Activated naive CD4-positive, alpha-beta T cell (primary cell): ENCODE results near the gene IL17B.

Experiments
- DNase-seq, 4 experiments: peaks; one replicate each; lab custom pipeline; 2025; lab: John Stamatoyannopoulos, UW

Gene IL17B

DNA sequence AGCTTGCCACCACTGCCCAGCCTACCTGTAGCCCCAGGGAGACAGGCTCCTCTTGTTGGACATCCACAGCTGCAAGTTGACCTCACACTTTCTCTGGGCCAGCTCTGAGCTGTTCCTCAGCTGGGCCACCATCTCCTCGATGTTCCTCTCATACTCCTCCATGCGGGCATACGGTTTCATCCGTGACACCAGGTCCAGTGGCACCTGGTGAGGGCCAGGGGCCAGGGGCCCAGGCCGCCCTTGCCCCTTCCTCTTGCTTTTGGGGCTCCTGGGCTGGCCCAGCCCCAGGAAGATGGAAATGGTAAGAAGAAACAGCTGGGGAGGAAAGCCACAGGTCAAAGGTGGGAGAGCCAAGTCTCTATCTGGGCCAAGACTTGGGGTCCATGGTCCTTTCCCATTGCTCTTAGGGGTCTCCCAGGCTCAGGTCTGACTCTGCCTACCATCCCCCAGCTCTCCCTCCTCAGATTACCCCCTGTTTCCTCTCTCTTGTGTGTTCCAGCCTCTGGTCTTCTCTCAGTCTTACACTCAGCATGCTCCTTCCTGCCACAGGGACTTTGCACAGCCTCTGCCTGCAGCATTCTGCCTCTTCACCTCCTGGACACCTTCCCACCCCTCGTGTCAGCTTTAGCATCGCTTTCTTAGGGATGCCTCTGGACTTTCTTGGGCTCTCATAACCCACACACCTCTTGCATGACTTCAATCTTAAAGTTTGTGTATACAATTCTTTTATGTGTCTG is 2.2 kb downstream of the IL17B start:
- DNase-seq: no peak

DNA sequence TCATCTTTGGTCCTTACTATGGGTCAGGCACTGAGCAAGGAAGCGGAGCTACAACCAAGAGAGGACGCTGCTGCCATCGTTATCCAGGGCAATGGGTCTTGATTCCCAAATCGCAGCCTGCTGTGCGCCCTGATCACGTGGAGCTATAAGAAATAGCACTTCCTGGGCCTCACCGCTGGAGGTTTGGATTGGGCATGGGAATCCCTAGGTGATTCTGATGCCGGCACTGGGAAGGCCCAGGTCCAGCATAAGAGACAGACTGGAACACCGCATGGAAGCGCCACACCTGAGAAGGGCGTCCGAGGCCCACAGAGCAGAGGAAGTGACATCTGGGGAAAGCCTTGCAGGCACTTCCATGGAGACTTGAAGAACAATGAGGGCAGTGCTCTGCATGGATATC is 3.0 kb downstream of the IL17B start:
- no peak for DNase-seq

DNA sequence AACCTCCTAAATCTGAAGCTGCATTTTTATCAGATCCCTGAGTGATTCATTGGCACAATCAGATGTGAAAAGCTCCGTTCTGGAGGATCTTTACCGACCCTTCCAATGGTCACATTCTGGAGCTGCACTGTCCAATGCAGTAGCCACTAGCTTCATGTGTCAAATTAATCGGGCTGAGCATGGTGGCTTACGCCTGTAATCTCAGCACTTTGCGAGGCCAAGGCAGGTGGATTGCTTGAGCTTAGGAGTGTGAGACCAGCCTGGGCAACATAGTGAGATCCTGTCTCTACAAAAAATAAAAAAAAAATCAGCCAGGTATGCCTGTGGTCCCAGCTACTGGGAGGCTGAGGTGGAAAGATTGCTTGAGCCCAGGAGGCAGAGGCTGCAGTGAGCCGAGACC is 3.7 kb downstream of the IL17B start:
- no peak for DNase-seq

DNA sequence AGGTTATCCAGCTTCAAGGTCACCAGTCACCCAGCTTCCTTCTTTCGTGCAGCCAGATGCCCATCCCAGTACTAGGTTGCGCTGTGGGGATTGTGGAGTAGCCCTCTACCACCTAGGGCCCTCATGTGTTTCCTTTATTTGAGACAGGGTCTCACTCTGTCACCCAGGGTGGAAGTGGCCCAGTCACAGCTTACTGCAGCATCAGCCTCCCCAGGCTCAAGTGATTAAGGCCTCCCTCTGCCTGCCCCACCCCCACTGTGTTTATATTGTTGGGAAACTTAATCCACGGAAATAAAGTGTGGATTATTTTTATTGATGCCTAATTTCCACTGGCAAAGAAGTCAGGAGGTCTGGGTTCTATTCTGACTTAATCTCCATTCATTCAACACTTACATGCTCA is 4.3 kb downstream of the IL17B start:
- DNase-seq: no peak

DNA sequence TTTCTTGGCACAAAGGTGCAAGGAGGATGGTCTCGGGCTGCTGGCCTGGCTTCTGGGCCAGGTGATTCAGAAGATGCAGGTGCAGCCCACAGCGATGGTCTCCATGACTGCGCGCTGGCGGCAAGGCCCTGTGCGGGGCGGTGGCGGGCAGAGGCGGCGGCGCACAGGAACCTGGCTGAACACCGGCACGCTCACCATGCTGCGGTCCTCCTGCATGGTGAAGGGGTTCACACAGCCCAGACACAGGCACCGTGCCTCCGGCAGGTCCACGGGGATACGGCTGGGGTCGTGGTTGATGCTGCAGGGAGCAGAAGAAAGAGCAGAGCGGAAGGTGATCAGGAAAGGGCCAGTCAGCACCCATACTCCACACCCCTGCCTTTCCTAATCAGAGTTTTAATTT is 4.8 kb downstream of the IL17B start:
- DNase-seq: no peak

DNA sequence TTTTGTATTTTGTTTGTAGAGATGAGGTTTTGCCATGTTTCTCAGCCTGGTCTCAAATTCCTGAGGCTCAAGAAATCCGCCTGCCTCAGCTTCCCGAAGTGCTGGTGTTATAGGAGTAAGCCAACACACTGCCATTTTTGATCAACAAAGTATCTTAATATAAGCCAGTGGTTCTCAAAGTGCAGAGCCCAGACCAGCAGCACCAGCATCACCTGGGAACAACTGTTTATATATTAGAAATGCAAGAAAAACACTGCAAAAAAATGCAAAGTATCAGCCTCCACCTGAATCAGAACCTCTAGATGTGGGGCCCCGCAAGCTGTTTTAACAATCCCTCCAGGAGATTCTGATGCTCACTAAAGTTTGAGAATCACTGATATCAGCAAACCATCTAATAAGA is 6.2 kb downstream of the IL17B start:
- no peak for DNase-seq

DNA sequence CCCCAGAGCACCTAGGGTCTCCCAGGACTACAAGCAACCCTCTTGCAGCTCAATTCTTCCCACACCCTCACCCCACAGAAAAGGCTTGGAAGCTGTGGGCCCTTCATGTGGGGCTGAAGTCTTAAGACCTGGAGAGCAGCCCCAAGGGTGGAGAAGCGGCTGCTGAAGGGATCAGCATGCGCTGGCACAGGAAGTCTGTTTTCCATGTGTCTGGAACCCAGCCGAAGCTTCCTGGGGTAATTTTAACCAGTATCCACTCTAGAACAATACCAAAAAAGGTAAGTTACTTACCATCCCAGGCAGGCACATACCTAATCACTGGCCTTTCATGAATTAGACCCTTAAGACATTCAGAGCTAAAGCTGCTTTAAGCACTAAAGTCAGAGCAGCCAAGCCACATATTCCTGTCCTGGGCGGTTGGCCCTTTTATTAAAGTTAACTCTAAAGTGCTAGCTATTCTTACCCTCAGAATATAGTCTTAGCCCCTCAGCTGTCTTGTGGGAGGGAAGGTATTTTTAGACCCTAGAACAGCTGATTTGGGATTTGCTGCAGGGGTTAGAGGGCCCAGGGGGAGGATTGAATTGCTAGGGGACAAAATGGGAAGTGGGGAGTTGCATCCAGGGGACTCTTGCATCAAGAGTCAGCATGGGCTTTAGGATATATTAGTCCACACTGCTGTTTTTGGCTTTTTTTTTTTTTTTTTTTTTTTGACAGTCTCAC is 6.9 kb downstream of the IL17B start:
- no peak for DNase-seq

DNA sequence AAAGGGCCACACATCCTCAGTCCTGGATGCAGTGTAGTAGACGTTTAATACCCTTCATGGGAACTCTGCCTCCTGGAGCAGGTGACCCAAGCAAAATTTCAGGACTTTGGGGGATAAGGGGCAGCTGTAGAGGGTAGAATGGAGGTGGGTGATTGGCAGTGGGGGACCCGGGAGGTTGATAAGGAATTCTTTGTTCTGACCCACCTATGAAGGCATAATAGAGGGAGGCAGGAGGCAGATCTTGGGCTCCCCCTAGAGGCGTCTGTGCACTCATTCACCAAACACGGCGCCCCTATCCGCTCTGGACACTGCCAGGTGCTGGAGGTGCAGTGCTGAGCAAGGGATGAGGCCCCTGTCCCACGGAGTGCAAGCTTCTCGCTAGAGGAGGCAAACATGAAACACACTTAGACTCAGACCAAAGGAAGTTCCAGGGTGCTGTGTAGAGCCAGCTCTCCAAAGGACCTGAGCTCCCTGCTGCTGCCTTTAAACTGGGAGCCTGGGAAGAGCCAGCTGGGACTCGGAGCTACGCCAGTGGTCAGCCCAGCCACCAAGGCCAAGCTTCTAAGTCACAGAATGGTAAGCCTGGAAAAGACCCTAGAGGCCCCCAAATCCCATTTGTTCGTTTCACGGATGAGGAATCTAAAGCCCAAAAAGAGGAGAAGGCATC is 7.7 kb downstream of the IL17B start:
- DNase-seq: peak; percentile 21 to 52 (median 34)

DNA sequence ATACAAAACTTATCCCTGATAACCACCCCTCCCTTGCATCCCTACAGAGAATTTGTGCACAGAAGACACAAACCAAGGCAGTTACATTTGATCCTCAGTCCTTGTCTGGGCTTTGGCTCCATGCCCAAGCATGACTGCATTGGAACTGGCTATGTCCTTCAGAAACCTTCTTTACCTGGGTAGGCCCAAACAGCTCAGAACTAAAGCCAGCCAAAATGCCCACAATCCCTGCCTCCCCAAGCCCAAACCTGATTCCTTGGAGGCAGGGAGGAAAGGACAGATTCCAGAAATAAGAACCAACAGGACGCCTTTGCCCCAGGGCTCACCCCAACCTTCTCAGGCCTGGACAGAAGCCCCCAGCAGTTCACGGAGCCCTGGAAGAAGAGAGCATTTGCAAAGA is 8.2 kb downstream of the IL17B start:
- no peak for DNase-seq

DNA sequence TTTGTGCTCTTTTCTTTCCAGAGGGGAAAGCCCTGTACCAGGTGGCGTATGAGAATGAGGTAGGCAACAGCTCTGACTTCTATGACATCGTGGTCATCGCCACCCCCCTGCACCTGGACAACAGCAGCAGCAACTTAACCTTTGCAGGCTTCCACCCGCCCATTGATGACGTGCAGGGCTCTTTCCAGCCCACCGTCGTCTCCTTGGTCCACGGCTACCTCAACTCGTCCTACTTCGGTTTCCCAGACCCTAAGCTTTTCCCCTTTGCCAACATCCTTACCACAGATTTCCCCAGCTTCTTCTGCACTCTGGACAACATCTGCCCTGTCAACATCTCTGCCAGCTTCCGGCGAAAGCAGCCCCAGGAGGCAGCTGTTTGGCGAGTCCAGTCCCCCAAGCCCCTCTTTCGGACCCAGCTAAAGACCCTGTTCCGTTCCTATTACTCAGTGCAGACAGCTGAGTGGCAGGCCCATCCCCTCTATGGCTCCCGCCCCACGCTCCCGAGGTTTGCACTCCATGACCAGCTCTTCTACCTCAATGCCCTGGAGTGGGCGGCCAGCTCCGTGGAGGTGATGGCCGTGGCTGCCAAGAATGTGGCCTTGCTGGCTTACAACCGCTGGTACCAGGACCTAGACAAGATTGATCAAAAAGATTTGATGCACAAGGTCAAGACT is 11.0 kb downstream of the IL17B start:
- no peak for DNase-seq

DNA sequence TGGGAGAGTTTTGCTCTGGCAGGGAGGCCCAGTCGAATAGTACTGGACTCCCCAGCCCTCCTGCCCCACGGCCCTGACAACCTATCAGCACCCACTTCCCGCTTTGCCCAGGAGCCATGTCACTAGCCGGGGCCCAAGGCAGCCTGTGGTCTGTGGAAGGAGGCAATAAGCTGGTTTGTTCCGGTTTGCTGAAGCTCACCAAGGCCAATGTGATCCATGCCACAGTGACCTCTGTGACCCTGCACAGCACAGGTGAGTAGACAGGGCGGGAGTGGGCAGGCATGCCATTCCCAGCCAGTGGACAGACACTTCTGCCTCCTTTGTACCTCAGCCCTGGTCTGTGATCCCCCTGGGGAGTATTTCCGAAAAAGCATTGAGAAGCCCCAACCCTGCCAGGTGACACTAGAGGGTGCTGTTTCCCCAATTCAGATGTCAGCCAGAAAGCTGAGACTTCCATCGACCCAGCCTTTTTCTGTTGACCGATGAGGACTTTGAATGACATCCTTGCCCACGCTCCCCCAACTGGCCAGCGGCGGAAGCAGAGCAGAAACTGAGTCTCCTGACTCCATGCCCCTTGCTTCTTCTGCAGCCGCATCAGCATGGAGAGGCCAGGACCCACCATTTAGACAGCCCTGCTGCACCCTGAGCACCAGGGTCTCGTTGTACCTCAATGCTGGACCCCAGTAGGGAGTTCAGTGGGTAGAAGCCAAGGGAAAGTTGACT is 11.7 kb downstream of the IL17B start:
- peak in 3 of 4 experiments; percentile 8 to 28 (median 26) for DNase-seq

DNA sequence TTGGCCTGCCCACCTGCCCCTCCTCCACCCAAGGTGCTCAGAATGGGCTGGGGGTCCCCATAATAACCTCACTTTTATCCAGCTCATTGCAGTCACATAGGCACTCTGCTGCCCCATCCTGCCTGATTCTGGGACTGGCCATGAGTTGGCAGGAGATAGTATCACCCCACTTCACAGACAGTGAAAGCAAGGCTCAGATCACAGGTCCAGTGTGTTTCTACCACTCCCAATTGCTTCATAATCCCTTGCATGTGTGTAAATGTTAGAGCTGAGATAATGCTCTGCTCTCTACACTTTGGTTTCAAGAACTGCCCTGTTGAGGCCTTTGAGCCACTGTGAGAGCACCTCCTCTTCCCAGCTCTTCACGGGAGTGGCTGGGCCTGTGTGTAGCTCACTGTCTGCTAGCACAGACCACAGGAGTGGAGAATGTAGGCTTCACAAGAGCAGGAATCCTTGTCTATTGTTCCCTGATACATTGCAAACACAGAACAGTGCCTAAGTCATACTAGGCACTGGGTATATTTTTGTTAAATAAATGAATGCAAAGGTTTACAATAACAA is 12.8 kb downstream of the IL17B start:
- DNase-seq: no peak

DNA sequence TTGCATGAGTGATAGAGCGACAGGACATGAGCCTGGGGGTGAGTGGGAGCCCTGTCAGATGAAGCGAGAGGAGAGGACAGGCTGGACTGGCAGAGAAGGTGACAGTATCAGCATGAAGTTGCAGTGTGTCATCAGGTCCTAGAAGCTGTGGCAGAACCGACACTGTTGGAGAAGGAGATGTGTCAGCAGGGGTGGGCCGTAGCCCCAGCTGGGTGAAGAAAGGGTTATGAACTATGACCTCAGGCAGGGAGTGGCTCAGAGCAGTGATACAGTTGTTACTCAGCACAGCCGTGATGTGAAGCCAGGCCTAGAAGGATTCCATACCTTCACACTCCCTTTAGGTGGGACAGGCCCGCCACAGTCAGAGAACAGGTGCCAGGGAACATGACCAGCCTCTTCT is 13.7 kb downstream of the IL17B start:
- no peak for DNase-seq

DNA sequence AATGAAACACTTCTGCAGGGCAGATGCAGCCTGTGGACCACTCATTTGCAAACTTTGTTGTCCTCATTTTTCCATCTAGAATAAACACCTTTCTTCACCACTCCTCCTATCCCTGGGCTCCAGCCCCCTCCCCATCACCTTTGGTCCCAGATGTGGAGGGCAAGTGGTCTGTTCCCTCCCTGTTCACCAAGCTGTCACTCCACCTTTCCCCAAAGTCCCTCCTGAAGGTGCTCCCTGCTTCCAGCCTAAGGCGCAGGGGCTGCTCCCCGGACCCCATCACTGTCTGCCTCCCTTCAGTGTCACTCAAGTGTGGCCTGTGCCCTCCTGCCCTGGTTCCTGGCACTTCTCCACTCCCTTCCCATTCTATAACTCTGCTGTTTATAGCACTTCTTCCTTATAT is 14.4 kb downstream of the IL17B start:
- DNase-seq: no peak

DNA sequence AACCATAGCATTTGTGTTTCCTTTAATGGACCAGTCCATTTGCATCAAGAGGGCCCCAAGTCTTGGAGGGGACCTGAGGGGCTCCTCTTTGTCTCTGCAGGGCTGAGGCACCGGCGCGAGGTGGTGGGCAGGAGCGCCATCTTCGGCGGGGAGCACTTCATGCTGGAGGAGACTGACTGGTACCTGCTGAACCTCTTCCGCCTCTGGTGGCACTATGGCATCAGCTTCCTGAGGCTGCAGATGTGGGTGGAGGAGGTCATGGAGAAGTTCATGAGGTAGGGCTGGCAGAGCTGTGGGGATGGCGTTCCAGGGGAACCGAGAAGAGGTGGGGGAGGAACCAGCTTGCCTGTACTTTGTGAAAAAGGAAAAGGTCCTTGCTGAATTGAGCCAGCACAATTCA is 15.2 kb downstream of the IL17B start:
- DNase-seq: no peak

DNA sequence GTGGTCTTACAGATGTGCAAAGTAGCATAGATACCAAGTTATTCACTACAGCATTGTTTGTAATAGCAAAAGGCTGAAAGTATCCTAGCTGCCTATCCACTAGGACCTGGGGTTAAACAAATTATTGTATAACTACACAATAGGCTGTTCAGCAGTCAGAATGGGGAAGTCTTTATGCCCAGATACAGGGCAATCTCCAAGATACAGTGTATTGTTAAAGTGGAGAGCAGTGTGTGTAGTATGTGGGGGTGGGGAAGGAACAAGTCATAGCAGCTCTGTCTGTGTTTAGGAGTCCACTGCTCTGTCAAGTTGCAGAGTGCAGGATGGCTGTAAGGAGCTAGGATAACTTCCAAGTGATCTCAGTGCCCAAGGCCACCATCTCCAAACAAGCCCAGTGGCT is 15.7 kb downstream of the IL17B start:
- DNase-seq: no peak

DNA sequence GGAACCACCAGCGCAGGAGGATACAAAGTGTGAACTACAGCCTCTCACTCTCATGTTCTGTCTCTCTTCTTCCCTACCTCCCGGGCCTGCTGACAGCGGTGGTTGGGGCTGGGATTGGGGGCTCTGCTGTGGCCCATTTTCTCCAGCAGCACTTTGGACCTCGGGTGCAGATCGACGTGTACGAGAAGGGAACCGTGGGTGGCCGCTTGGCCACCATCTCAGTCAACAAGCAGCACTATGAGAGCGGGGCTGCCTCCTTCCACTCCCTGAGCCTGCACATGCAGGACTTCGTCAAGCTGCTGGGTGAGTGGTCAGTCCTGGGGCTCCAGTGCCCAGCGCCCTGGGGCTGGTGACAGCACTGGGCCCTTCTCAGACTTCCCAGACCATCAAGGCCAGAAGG is 16.6 kb downstream of the IL17B start:
- DNase-seq: no peak

DNA sequence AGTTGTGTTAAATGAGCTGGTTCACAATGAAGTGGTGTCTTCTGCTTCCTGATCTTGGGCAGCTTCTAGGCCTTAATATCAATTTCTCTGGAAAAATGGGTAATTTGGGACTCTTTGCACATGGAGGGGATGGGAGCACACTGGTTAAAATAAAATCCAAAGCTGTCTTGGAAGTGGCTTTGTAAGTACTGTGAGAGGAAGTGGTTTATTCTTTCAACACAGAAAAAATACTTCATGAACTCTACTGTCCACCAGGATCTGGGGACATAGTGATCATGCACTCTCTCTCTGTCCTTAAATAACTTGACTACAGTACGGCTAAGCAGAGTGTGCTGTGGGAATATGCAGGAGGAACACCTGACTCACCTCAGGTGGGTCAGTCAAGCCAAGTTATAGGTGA is 18.8 kb downstream of the IL17B start:
- DNase-seq: no peak

DNA sequence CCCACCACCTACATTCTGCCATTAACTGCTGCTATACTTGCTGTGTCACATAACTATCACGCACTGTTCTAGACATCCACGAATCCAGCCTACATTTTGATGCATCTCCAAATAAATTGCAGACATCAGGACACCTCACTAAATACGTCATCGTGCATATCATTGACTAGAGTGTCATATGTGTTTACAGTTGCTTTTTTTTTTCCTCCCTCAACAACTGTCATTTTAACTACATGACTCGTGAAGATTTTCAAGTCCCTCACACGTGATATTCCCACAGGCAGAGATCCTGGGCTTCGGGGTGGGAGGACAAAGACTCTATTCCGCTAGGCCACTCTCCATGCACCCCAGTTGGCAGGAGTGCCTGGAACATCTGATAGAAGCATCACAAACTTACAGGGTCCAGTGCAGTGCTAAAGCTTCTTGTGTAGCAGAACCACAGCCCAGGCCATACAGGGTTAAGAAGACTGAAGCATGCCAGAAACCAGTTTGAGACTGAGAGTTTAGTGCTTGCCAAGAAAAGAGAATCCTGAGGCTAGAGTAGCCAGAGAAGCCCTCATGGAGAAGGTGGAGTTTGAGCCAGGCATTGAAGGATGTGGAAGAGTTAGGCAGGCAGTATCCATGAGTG is 20.1 kb downstream of the IL17B start:
- DNase-seq: no peak

DNA sequence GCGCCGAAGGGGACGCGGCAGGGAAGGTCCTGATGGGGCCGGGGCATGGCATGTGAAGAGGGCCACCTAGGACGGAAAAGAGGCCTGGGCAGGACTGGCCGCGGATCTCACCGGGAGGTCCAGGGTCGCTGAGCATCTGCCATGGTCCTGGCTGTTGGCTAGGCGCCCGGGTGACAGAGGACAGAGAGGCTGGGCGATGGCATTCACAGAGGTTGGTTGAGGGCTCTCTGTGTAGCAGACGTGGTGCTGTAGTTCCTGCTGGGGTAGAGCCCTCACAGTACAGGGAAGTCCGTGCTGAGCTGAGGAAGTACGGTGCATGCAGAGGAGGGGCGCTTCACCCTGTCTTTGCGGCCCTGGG is 20.8 kb downstream of the IL17B start:
- DNase-seq: peak in 1 of 4 experiments; percentile 27
